ENCODE measurements around the gene PPM1B.

GRCh38 chr2:44187251-44187650 lies 18.6 kb downstream of the PPM1B start:
- no peak for TF ChIP-seq CTCF (IDR thresholded peaks at IDR 0.05)
- TF ChIP-seq POLR2A (IDR thresholded peaks at IDR 0.05), result no peak

All from esophagus squamous epithelium (tissue), 4 donors.